Measurements from ENCODE around the gene NAA80.

Gene NAA80

DNA sequence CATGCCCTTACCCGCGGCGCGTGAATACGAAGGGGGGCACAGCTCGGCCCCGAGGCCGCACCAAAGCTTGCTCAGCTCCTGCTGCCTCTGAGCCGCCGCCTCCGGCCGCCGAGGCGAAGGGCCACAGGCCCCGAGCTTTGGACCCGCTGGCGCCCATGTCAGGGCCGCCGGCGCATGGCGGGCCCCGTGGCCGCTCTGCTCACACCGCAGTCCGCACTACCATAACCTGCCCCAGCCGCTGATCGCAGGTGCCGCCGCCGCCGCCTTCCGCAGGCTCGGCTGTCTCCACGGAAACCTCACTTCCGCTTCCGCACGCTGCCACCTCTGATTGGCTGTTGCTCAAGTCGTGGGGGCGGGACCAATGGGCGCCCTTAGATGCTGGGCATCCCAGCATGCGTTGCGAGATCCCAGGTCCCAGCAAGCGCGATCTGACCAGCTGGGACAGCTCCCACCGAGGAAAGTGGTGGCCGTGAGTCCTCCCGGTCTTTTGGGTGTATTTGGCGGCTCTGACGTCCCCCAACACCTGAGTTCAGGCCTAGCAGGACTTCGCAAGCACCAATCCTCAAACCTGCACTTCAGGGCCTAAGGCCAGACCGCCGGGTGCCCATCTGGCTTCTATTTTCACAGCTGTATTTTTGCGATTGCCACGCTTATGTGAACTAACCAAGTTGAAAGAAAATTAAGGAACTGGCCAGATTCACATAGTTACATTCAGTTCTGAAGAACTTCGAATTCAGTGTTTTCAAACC, 28.9 kb upstream of the NAA80 start, which contains the start of gene TUSC2:
TSS of gene TUSC2 (minus strand) at position 281 of the 749 bp plus-strand sequence. CDS start at position 157, 124 bp downstream.
- DNase-seq (ENCODE audit: low spot score): peak; percentile 96

DNA sequence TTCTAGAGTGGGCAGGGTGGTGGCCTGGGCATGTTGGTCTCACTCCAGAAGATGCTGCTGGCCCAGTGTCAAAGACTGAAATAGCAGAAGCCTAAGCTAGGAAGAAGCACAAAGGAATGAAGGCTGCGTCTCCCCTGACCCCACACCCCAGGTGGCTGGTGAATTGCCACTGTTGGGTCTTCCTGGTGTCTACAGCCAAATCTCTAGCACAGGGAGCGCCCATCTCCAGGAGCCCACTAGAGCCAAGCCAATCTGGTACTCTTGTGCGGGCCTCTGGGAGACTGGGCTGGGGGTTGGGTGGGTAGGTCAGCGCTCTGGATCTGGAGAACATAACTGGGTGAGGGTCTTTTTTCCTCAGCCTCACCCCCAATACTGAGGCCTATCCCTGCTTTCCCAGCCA, 27.9 kb upstream of the NAA80 start:
- DNase-seq (ENCODE audit: low spot score): no peak

DNA sequence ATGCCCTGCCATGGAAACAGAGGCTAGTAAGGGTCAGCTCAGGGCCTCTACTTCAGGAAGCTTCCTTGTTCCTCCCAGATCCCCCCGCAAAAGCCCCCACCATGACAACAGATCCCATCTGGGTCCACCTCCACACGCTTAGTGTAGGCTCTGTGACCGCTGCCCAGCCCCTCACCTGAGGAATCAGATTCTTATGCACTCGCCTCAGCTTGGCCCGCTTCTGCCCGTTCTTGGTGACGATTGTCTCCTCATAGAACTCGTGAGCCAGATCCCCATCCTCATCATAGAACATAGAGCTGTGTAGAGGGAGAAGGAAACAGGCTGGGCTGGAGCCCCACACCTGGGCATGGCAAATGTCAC, 27.0 kb upstream of the NAA80 start:
- no peak for DNase-seq (ENCODE audit: low spot score)

DNA sequence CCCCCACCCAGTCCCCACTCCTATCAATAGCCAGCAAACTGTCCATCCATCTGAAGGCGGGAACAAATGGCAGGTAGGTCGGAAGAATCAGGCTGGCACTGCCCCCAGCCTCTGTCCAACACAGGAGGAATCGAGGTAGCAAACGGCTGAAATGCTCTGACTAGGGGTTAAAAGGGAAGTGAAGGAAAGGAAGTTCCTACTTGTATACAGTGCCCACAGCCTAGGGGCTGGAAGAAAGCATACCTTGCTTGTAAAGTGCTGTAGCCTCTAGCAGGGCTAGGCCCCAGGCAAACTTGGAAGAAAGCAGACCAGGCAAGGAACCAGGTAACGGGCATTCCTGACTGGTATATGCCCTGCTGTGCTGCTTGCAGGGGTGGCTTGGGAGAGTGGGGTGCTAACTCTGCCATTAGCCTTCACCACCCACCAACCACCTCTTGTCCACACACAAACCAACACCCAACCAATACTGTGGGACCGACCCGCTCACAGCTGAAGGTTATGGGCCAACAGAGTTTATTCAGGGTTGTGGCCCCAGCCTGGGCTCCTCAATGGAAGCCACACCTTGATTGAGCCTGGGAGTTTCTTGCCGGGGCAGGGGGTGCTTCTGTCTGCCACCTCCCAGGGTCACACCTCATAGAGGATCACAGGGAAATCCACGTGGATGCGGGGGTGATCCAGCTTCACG, 26.4 kb upstream of the NAA80 start:
- no peak for DNase-seq (ENCODE audit: low spot score)

DNA sequence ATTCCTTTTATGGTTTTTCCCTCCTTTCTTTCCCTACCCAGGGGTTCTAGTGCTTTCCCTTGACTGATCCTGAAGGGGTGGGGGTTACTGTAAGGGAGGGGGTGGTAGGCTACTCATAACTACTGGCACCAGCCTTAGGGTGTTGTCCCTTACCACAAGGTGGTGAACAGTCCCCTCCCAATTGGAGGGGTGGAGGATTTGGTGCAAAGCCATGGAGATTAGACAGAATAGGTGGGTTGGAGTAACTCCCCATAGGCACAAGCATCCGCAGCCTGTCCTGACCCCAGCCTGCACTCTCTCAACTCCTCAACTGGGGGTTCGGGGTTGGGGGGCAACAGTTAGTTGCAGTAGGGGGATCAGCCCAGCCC, 25.9 kb upstream of the NAA80 start:
- DNase-seq (ENCODE audit: low spot score): no peak

DNA sequence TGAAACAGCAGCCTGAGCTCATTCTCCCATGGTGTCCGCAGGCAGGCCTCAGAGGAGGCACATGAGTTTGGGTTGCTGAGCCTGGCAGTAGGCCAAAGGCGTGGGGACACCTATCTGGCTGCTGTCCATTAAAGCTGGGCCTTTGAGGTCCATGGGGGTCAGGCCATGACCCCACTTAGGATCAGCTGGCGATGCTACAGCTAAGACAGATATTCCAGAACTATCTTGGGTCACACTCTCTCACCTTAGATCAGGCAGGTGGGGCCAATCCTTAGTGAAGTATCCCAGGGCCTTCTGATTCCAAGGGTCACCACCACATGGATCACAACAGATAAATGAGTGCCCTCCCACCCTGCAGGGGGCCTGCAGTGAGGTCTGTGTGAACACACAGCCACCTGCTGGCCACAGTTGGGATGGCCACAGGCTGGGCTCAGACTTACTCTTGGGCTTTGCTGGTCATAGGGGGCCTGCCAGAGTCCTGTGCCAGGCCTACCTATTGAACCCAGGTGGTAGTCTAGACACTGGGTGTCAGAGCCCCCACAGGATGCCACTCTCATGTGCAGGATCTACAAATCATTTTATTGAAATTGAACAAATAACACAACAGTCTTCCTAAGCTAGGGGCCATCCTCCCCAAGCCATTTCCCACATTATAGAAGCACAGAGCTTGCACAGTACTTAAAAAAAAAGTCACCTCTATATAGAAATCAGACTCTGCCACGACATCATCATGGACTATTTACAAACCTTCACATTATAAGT, 25.3 kb upstream of the NAA80 start:
- DNase-seq (ENCODE audit: low spot score): peak; percentile 78

DNA sequence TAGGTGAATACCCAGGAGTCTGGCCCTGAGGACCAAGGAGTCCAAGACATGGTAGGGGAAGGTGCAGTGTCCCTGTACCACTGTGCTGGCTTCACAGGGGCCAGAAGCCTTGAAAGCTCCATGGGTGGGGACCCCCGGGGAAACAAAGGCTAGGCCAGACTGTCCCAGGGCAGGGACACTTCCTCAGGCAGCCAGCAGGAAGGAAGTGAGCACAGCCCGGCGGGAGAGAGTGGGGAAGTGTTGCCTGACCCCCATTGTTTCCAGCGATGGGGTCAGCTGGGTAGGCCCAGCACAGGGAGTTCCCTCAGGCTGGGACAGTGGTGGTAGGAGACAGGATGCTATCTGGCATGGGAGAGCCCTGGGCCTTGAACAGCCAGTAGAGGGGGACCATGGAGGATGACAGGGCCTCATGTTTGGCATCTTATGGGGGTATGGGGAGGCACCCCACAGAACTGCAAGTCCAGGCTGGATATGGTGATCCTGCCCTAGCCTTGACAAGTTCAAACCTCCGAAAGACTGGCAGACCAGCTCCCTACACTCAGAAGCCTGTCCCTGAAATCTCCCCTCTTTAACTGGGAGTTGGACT, 24.5 kb upstream of the NAA80 start:
- no peak for DNase-seq (ENCODE audit: low spot score)

DNA sequence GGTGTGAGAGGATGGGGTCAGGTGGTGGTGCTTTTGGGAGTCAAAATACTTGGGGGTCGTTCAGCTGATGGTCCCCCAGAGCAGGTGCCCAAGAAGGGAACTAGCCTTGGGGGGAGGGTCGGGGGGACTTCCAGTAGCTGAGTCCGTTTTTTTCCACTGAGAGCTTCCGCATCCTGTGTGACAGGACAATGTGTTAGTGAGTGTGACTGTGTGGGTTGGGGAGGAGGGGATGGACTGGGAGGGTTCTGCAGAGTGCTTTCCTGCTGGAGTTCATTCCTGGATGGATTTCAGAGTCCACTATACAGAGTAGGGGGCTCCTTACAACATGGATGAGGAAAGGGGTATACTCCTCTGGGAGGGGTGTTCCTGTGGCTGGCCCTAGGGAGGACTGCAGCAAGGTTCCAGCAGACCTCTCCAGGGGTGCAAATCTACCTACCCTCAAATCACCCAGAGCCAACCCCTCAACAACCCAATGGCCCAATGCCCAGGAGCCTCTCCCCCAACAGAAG, 23.9 kb upstream of the NAA80 start:
- DNase-seq (ENCODE audit: low spot score): no peak

DNA sequence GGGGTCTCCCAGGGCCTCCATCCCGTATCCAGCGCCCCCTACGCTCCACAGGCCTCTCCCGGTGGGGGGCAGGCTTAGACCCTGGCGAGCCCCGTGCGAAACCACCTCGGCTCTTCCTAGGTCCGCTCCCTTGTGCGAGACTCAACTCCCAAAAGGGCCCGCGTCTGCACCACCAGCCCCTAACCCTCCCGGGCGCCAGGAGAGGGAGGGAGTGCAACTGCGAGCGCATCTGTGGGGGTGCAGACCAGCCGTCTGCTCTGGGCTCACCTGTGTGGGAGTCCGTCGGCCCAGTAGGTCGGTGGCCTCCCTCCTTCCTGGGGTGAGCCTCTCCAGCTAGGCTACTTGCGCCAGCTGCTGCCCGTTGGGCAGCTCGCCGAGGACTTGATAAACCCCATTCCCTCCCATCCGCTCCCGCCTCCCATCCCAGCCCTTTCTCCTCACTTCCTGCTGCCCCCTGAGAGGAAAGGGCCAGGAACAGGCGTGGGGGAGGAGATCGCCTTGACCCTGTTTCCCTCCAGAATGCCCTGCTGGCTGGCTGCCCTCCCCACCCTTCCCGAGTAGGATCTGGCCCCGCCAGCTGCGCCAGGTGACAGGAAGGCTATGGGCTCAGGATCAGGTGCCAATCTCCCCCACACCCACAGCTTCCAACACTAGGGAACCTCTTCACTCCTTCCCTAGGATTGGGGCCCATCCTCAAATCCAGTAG, 23.3 kb upstream of the NAA80 start, which contains the start of gene HYAL2:
TSS of gene HYAL2 (minus strand) at position 360 of the 706 bp plus-strand sequence. CDS start 2,256 bp downstream, outside the sequence.
- DNase-seq (ENCODE audit: low spot score): no peak

DNA sequence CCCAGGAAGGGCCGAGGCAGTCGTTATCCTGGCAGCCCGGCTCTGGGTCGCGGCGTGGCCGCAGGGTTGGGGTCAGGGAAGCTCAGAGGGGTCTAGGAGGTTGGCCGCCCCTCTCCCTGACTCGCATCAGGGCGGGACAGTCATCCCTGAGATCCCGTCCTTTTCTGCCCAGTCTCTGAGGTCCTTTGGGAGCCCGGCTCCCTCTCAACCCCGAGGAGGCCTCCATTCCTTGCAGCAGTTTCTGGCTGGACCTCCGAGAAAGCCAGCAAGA, 22.8 kb upstream of the NAA80 start:
- no peak for DNase-seq (ENCODE audit: low spot score)

DNA sequence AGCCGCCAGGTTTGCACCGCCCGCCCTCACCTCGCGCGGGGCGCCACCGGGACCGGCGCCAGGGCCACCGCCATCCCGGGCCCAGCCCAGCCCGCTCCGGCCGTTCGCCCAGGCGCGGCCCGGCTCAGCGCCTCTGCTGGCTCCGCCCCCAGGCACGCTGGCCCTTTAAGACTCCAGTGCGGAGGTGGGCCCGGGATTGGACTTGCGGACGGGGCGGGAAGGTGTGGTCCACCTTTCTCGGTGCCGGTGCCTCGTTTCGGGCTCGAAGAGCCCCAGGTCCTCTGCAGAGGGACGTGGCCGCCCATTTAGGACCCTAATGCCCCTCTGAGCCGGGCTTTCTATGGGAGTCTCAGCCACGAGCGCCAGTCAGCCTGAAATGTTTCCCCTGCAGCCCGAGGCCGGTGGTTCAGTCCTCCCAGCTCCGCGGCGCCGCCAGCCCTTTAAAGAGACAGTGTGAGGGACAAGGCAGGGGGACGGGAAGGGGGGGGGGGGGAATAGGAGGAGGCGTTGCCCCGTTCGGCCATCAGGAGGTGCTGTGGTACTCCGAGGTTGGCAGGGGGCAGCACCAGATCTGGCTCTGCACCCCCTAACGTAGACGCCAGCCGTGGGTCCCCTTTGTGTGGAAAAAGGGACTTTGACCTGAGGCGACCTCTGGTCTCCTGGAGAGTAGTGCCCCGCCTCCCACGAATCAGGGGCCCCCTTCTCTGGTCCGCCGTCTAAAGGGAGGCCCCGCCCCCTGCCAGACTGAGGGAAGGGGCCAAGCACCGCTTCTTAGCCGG, 22.3 kb upstream of the NAA80 start:
- DNase-seq (ENCODE audit: low spot score): peak; percentile 94

DNA sequence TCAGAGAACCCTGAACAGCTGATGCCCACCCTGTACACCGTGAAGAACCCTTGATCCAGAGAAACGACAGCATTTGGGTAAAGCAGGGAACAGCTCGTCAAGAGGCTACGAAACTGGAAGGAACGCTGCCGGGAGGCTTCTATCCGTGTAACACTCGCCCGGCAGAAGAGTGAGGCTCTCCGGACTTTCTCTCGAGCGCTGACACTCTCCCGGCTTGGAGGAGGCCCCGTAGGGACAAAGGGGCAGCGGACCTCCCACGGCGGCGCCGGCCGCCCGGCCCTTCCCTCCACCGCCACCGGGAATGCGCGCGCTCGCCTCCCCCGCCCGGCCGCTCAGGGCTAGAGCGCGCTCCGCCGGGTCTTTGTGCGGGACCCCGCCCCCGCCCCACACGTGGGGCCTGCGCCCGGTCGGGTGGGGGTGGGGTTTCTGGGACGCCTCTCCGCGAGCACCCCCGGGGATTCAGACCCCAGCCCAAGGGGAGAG, 21.7 kb upstream of the NAA80 start:
- DNase-seq (ENCODE audit: low spot score): peak; percentile 89

DNA sequence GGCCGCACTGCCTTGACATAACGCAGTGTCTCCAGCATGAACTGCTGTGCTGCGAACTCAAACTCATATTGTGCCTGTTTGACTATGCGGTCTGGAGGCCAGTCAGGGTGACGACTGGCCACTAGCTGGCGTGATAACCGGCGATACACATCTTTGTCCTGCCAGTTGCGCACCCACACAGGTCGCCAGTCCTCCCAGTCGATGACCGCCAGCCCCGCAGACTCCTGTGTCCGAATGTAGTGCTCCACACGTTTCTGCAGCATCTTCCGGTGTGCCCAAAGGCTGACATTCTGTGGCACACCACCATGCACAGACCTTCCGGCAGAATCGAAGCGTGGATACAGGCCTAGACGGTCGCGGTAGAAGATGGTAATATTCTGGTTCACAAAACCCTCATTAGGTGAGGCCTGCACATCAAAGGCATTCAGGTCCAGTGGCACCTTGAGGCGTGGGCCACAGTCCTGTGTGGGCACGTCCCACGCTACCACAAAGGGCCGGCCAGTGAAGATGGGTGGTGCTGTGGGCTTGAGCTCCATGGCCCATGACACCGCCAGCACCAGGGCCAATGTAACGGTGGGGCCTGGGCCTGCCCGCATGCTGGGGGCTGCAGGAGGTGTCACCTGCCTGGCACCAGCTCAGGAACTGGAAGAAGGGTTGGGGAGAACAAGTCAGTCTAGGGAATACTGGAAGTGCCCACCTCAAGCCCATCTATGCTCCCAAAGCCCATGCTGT, 20.9 kb upstream of the NAA80 start:
- no peak for DNase-seq (ENCODE audit: low spot score)

DNA sequence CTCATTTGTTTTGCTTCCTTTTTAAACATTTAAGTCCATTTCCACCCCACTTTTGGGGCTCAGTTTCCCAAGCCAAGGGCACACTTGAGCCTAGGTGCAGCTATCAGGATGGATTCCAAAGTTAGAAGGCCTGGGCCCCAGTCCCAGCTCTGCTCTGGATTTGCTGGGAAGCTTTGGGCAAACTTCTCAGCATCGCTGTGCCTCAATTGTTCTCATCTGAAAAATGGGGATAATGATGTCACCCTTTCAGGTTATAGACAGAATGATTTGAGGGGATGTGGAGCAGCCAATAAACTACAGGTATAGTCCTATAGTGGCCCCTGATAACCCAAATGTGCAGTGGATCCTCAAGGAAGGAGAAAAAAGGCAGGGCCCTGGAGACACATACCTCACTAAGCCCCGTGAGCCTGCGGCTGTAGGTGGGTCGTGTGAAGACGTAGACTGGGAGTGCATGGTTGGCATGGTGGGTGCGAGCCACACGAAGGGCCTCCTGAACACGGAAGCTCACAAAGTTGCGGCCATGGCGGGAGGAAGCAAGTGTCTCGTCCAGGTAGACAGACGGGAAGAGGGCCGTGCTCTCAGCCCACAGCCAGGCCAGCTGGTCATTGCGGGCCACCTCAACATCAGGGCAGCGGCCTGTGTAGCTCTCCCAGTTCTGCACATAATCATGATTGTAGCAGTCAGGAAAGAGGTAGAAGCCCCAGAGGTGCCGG, 20.1 kb upstream of the NAA80 start:
- no peak for DNase-seq (ENCODE audit: low spot score)

DNA sequence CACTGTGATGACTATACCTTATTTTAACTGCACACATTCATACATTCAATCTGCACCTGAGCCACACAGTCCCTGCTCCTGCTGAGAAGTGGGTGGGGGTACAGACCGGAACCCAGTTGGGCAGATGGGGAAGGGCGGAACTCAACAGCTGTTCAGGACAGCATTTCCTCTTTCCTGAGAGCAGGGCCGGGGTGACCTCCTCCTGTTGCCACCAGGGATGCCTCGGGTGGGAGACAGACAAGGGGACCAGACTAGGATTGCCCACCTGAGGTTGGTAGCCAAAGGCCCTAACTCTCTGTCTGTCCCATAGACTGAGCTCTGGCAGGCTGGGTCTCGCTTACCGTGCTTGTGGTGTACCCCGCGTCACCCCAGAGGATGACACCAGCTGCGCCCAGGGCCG, 19.4 kb upstream of the NAA80 start:
- DNase-seq (ENCODE audit: low spot score): no peak

DNA sequence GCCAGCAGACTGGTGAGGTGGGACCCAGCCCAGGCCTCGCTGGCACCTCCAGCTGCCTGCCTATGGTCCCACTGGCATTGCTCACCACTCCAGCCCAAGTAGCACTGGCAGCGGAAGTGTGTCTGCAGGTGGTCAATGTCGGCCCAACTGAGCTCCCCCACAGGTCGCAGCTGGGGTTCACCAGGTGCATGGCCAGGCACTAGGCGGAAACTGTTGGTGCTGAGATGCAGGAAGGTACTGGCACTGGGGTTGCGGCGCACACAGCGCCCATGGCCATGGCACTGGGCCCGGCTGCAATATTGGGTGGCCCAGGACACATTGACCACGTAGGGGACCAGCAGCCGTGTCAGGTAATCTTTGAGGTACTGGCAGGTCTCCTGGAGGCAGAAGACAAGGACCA, 19.0 kb upstream of the NAA80 start:
- no peak for DNase-seq (ENCODE audit: low spot score)

DNA sequence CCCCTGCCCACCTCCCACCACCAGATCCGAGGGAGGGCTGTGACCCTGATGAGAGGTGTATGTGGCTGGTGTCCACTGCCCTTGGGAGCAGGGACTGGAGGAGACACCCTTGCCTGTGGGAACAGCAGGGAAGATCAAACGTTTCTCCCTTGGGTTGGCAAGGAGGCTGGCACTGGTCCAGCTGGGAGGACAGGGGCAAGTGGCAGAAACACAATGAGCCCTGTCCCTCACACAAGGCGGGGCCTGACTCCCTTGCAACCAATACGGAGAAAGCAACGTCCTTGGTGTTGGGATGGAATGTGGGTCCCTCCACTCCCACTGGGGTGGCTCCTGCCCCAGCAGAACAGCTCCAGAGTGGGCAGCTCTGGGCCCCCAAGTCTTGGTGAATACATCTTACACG, 18.1 kb upstream of the NAA80 start:
- no peak for DNase-seq (ENCODE audit: low spot score)

DNA sequence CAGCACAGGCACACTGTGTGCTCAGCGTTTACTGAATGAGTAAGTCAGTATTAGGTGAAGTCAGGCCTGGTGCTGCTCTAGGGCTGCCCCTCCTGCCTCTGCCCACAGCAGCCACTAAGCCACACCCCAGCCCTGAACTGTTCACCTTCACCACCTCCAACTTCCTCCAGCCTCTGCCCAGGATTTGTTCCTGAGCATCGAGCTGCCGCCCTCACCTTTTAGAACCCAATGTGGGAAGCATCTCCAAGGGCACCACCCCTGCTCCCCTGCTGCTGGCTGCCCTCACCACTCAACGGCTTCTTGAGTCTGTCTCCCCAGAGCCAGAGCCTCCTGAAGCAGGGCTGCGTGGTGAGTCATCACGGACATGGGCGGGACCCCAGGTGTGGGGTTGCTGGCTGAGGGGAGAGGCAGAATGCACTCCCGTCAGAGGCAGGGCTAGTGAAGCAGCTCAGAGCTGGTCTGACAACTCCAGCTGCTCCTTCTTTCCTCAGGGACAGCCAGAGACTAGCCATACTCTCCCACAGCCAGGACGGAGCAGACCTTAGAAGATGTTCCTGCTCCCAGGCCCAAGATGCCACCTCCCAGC, 17.5 kb upstream of the NAA80 start:
- DNase-seq (ENCODE audit: low spot score): no peak

DNA sequence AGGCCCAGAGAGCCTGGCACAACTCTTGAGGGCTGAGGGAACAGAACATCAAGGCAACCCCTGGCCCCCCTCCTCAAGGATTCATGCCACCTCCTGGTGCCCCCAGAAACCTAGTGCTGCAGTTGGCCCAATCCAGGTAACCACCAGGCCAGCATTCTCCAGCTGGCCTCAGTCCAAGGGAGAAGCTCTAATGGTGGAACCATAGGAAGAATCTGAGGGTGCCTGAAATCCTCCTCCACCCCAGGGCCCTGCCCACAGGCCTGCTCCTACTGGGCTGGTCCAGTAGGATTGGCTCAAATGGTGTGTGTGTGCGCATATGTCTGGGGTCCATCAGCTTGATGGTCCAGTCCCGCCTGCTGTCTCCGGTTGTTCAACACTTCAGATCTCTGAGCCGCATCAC, 15.6 kb upstream of the NAA80 start:
- no peak for DNase-seq (ENCODE audit: low spot score)

All from AG20443 (cell line).